HepG2 (cell line): ENCODE data around the gene MARS2. TPM values are rescaled to one million over a fixed set of nuclear protein-coding genes. Genes with fewer than 3 reads are reported as not detected.

Experiments
- AHR ChIP-seq: IDR thresholded peaks from 2 replicates; pipeline ENCODE4 v1.6.1; 2018; ENCODE audit warnings: missing genetic modification reagents, missing compliant biosample characterization
- ARHGAP35 ChIP-seq: sonication (generic); formaldehyde crosslinking; IDR thresholded peaks from 2 replicates; pipeline ENCODE4 v1.9.0; 2022; ENCODE audit warnings: mild to moderate bottlenecking, inconsistent platforms, moderate library complexity, missing genetic modification reagents, borderline replicate concordance
- GABPB1 ChIP-seq: IDR thresholded peaks from 2 replicates; pipeline ENCODE4 v1.6.1; 2016; ENCODE audit warnings: mild to moderate bottlenecking, missing genetic modification reagents, moderate library complexity, missing compliant biosample characterization
- GATAD1 ChIP-seq: IDR thresholded peaks from 2 replicates; pipeline ENCODE4 v1.6.1; 2016; ENCODE audit warnings: missing genetic modification reagents, missing compliant biosample characterization
- KDM5A ChIP-seq: fragments of 200-600 bp; sonication (generic); IDR thresholded peaks from 2 replicates; pipeline ENCODE4 v1.7.0; 2018; ENCODE audit warnings: antibody characterized with exemption, mild to moderate bottlenecking, low read length, borderline replicate concordance
- SMARCC2 ChIP-seq: fragments of 450-650 bp; IDR thresholded peaks from 2 replicates; pipeline ENCODE4 v1.6.1; 2017; ENCODE audit warnings: antibody characterized with exemption, mild to moderate bottlenecking
- SP4 ChIP-seq: sonication (generic); formaldehyde crosslinking; IDR thresholded peaks from 2 replicates; pipeline ENCODE4 v1.8.1; 2023; ENCODE audit warnings: mild to moderate bottlenecking, missing genetic modification reagents
- TBX3 ChIP-seq: fragments of 450-650 bp; IDR thresholded peaks from 2 replicates; pipeline ENCODE4 v1.6.1; 2017; ENCODE audit warnings: antibody characterized with exemption, mild to moderate bottlenecking, inconsistent platforms, borderline replicate concordance
- ZFY ChIP-seq: sonication (generic); formaldehyde crosslinking; IDR thresholded peaks from 2 replicates; pipeline ENCODE4 v1.4.0; 2020; ENCODE audit warnings: missing genetic modification reagents
- ZMYM4 ChIP-seq: sonication (generic); formaldehyde crosslinking; IDR thresholded peaks from 2 replicates; pipeline ENCODE4 v1.8.1; 2023; ENCODE audit warnings: mild to moderate bottlenecking, missing genetic modification reagents
- ZNF121 ChIP-seq: sonication (generic); formaldehyde crosslinking; IDR thresholded peaks from 2 replicates; pipeline ENCODE4 v1.5.0; 2020; ENCODE audit warnings: mild to moderate bottlenecking, missing genetic modification reagents
- ZNF136 ChIP-seq: sonication (generic); formaldehyde crosslinking; IDR thresholded peaks from 2 replicates; pipeline ENCODE4 v1.8.1; 2022; ENCODE audit warnings: low read depth, mild to moderate bottlenecking, moderate library complexity, missing genetic modification reagents
- ZNF138 ChIP-seq: sonication (generic); formaldehyde crosslinking; IDR thresholded peaks from 2 replicates; pipeline ENCODE4 v1.5.0; 2020; ENCODE audit warnings: mild to moderate bottlenecking, low read depth, missing genetic modification reagents
- ZNF281 ChIP-seq: sonication (generic); formaldehyde crosslinking; IDR thresholded peaks from 2 replicates; pipeline ENCODE4 v1.4.0; 2020; ENCODE audit warnings: missing genetic modification reagents, borderline replicate concordance
- ZNF34 ChIP-seq: sonication (generic); formaldehyde crosslinking; IDR thresholded peaks from 2 replicates; pipeline ENCODE4 v1.4.0; 2020; ENCODE audit warnings: mild to moderate bottlenecking, missing genetic modification reagents, borderline replicate concordance
- ZNF451 ChIP-seq: sonication (generic); formaldehyde crosslinking; IDR thresholded peaks from 2 replicates; pipeline ENCODE4 v1.5.0; 2020; ENCODE audit warnings: mild to moderate bottlenecking, missing genetic modification reagents
- ZNF770 ChIP-seq: sonication (generic); formaldehyde crosslinking; IDR thresholded peaks from 2 replicates; pipeline ENCODE4 v1.5.0; 2020; ENCODE audit warnings: mild to moderate bottlenecking, missing genetic modification reagents
- polyA plus RNA-seq, 8 experiments: library from polyadenylated mRNA; depleted of rRNA in 3 of 8; stranded (reverse) in 7 of 8; unstranded in 1 of 8; fragments of >200 nt; fragmentation: Illumina TruSeq in 4 of 8; extraction: Trizol in 4 of 8; gene quantifications; 2 replicates each; pipeline versions ENCODE4 v1.2.1 to v1.2.3, GENCODE V29; 2011 to 2016; ENCODE audit warnings: low read depth in 4 of 8, missing spikeins in 1 of 8, mixed read lengths in 1 of 8; ENCODE audit not compliant: insufficient read depth in 1 of 8
- total RNA-seq, 5 experiments: library from RNA; depleted of rRNA; stranded (reverse); fragments of >200 nt; fragmentation: Illumina TruSeq; extraction: Trizol; gene quantifications; 2 replicates each; pipeline ENCODE4 v1.2.3, GENCODE V29; 2016; ENCODE audit warnings: low read depth in 1 of 5
- TF ChIP-seq, protein P1 (sequence below): sonication (generic); formaldehyde crosslinking; IDR thresholded peaks from 2 replicates; pipeline ENCODE4 v1.8.1; 2023; ENCODE audit warnings: mild to moderate bottlenecking, moderate library complexity, missing genetic modification reagents
- TF ChIP-seq, protein P2 (sequence below): sonication (generic); formaldehyde crosslinking; IDR thresholded peaks from 2 replicates; pipeline ENCODE4 v1.9.0; 2022; ENCODE audit warnings: low read depth, missing genetic modification reagents

Gene MARS2
- total and polyA plus RNA-seq, 2 of the 13 experiments (the other 11 are each of a cell fraction or from before 2014, with no cell fraction given) = 6.9 to 16.2 TPM

DNA sequence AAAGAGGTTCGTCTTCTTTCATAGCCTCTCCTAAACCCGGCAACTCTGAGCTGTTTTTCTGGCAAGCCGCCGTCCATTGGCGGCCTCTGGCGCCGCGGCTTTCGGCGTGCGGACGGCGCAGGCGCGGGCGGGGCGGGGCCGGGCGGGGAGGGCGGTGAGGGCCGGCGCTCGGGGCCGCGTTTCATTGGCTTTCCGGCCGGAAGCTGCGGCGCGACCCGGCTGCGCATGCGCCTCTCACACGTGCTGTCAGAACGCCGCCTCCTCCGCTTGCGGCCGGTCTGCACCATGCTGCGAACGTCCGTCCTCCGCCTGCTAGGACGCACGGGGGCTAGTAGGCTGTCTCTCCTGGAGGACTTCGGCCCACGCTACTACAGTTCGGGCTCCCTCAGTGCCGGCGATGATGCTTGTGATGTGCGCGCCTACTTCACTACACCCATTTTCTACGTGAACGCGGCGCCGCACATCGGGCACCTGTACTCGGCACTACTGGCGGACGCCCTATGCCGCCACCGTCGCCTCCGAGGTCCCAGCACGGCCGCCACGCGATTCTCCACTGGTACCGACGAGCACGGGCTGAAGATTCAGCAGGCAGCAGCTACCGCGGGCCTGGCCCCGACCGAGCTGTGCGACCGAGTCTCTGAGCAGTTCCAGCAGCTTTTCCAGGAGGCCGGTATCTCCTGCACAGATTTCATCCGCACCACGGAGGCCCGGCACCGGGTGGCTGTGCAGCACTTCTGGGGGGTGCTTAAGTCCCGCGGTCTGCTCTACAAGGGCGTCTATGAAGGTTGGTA lies at the start of gene MARS2 (continued):
- TF ChIP-seq, protein P1, sequence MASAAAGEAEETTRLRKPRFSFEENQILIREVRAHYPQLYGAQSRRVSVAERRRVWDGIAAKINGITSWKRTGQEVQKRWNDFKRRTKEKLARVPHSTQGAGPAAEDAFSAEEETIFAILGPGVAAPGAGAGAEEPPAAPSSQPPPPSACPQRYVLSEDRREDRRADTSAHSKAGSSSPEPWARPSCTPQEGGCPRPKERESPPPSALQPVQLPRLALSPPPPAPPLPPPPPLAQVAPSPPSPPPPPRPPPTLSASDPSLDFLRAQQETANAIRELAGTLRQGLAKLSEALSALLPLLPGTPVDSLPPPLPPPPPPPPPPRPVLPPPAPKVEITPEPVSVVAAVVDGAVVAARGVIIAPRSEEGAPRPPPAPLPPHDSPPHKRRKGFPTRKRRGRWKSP = peak; percentile 66; the same call in 1 of the 2 replicates
- TF ChIP-seq TBX3 = 0 out of 2 replicates have a peak, but pooled peaks have one; percentile 15
- no peak for TF ChIP-seq SMARCC2
- peak; percentile 60 for TF ChIP-seq ZNF770 (CRISPR knock-in tag)
- TF ChIP-seq ZMYM4 (CRISPR knock-in tag) = peak; percentile 89; the same call in 1 of the 2 replicates
- TF ChIP-seq ZNF451 (CRISPR knock-in tag) = peak; percentile 96
- TF ChIP-seq ZNF138 (CRISPR knock-in tag) = peak; percentile 76; the same call in 1 of the 2 replicates
- TF ChIP-seq ZNF136 (CRISPR knock-in tag) = no peak
- peak; percentile 62 for TF ChIP-seq KDM5A
- peak; percentile 84 for TF ChIP-seq GATAD1 (CRISPR knock-in tag)
- TF ChIP-seq, protein P2, sequence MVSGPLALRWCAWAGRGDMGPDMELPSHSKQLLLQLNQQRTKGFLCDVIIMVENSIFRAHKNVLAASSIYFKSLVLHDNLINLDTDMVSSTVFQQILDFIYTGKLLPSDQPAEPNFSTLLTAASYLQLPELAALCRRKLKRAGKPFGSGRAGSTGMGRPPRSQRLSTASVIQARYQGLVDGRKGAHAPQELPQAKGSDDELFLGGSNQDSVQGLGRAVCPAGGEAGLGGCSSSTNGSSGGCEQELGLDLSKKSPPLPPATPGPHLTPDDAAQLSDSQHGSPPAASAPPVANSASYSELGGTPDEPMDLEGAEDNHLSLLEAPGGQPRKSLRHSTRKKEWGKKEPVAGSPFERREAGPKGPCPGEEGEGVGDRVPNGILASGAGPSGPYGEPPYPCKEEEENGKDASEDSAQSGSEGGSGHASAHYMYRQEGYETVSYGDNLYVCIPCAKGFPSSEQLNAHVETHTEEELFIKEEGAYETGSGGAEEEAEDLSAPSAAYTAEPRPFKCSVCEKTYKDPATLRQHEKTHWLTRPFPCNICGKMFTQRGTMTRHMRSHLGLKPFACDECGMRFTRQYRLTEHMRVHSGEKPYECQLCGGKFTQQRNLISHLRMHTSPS (CRISPR knock-in tag) = peak; percentile 44; the same call in 1 of the 2 replicates
- TF ChIP-seq GABPB1 (CRISPR knock-in tag) = peak; percentile 92
- TF ChIP-seq SP4 = peak; percentile 65; the same call in 1 of the 2 replicates
- TF ChIP-seq ARHGAP35 = peak; percentile 83
- TF ChIP-seq ZNF281 (CRISPR knock-in tag) = 0 out of 2 replicates have a peak, but pooled peaks have one; percentile 8
- 0 out of 2 replicates have a peak, but pooled peaks have one; percentile 52 for TF ChIP-seq AHR
- peak; percentile 30; the same call in 1 of the 2 replicates for TF ChIP-seq ZNF121 (CRISPR knock-in tag)
- peak; percentile 86 for TF ChIP-seq ZFY
- peak; percentile 25; the same call in 1 of the 2 replicates for TF ChIP-seq ZNF34
